AG04449 (cell line): Measurements from ENCODE around the gene ASTN2.
"Not testable (repeated sequence)": the region's sequence is repeated elsewhere in the genome, so short reads cannot be mapped to it uniquely, and the experiment has no call there.

ENCODE experiments used
- CTCF ChIA-PET: fragments of 350-600 bp; formaldehyde crosslinking; extraction: SDS; loops from one replicate; lab custom pipeline; 2021; ENCODE audit warnings: antibody characterized with exemption; lab: Yijun Ruan, JAX
- POLR2A ChIA-PET: fragments of 400-600, 350-600 bp; formaldehyde crosslinking; extraction: SDS; loops from one replicate; lab custom pipeline; 2020; ENCODE audit warnings: antibody characterized with exemption, inconsistent platforms; lab: Yijun Ruan, JAX
- DNase-seq: peaks from one replicate; pipeline ENCODE4 v3.0.0-alpha.2; 2010; ENCODE audit warnings: low read depth, low spot score
- H3K4me3 ChIP-seq: 2 replicates; pipeline ENCODE4 v1.5.1; 2011; ENCODE audit warnings: low read depth, mild to moderate bottlenecking, control low read depth, low read length
- CTCF ChIP-seq: IDR thresholded peaks from one replicate; pipeline ENCODE4 v1.5.1; 2011; ENCODE audit warnings: mild to moderate bottlenecking, moderate library complexity, low read length, control low read depth, inconsistent platforms; ENCODE audit not compliant: insufficient read depth; ENCODE audit errors: missing control alignments

The ASTN2 gene

GRCh38 chr9:116929621-116930020 lies 485.2 kb downstream of the ASTN2 start:
- H3K4me3 ChIP-seq = no peak overlapping the region
- no peak for DNase-seq
- ChIA-PET CTCF (no interaction called here), POLR2A (no interaction called here)
- no peak for TF ChIP-seq CTCF

- no peak for TF ChIP-seq CTCF
Observed at GRCh38 chr9:116928884-116929283, 486.0 kb downstream of the ASTN2 start.

GRCh38 chr9:116928289-116928688 lies 486.6 kb downstream of the ASTN2 start:
- TF ChIP-seq CTCF = no peak
- POLR2A ChIA-PET = no interaction called here
- no peak for DNase-seq
- CTCF ChIA-PET = interaction anchor here (1.1 kb wide), 1 partner anchor 10 kb away, joined by 3 read pairs; no protein-coding TSS in a partner anchor
- H3K4me3 ChIP-seq = no peak overlapping the region

More at GRCh38 chr9:116928884-116929283, 486.0 kb downstream of the ASTN2 start:
- POLR2A ChIA-PET = no interaction called here
- H3K4me3 ChIP-seq = no peak overlapping the region
- DNase-seq = no peak
- CTCF ChIA-PET = no interaction called here

GRCh38 chr9:116927726-116928125 lies 487.1 kb downstream of the ASTN2 start:
- ChIA-PET POLR2A (no interaction called here), CTCF (interaction anchor here (1.0 to 1.1 kb wide), 2 partner anchors 9 to 27 kb away, joined by 3 read pairs; no protein-coding TSS in a partner anchor)
- no peak for DNase-seq
- TF ChIP-seq CTCF = no peak
- no peak overlapping the region for H3K4me3 ChIP-seq

GRCh38 chr9:116925121-116925520 lies 489.7 kb downstream of the ASTN2 start:
- POLR2A ChIA-PET = no interaction called here
- CTCF ChIA-PET = no interaction called here
- no peak for DNase-seq
- no peak for TF ChIP-seq CTCF
- H3K4me3 ChIP-seq = no peak overlapping the region

GRCh38 chr9:116924462-116925110 lies 490.3 kb downstream of the ASTN2 start:
- CTCF ChIA-PET = no interaction called here
- no peak for TF ChIP-seq CTCF
- POLR2A ChIA-PET = no interaction called here
- no peak overlapping the region for H3K4me3 ChIP-seq
- DNase-seq = no peak

GRCh38 chr9:116917895-116918508 lies 496.9 kb downstream of the ASTN2 start:
- CTCF ChIA-PET = interaction anchor here (1.2 to 1.3 kb wide), 2 partner anchors 10 to 57 kb away, joined by 3 read pairs; no protein-coding TSS in a partner anchor
- H3K4me3 ChIP-seq, POLR2A ChIA-PET, DNase-seq: not testable (repeated sequence)
